OCI-LY3 (cell line): Measurements from ENCODE around the gene IER5.

Source experiments
- H2AFZ ChIP-seq: fragments of 200-600, 300-600 bp; shearing (Covaris generic); 2 replicates; pipeline ENCODE4 v1.6.0; 2014; ENCODE audit warnings: antibody characterized with exemption, low read depth, low read length
- H3K27ac ChIP-seq: fragments of 200-600, 300-600 bp; sonication (generic); 2 replicates; pipeline ENCODE4 v1.5.1; 2014; ENCODE audit warnings: mild to moderate bottlenecking, low read length, moderate library complexity, mixed read lengths
- H3K27me3 ChIP-seq: fragments of 200-600, 300-600 bp; sonication (generic); 2 replicates; pipeline ENCODE4 v1.6.1; 2014; ENCODE audit warnings: low read depth, low read length, mixed read lengths
- H3K36me3 ChIP-seq: fragments of 200-600, 300-600 bp; sonication (generic); replicated peaks from 2 replicates; pipeline ENCODE3; 2014; ENCODE audit warnings: low read depth, low read length, mixed read lengths
- H3K4me1 ChIP-seq: fragments of 300-600, 200-600 bp; sonication (generic); 2 replicates; pipeline ENCODE4 v1.6.1; 2014; ENCODE audit warnings: low read length, mixed read lengths
- H3K4me2 ChIP-seq: fragments of 200-600, 300-600 bp; sonication (generic); 2 replicates; pipeline ENCODE4 v1.6.1; 2014; ENCODE audit warnings: low read length, mixed read lengths
- H3K4me3 ChIP-seq: fragments of 300-600, 200-600 bp; sonication (generic); 2 replicates; pipeline ENCODE4 v1.5.1; 2014; ENCODE audit warnings: antibody characterized with exemption, mild to moderate bottlenecking, low read length, moderate library complexity
- H3K79me2 ChIP-seq: fragments of 300-600, 200-600 bp; shearing (Covaris generic); 2 replicates; pipeline ENCODE4 v1.6.1; 2014; ENCODE audit warnings: mild to moderate bottlenecking, low read length, mixed read lengths
- H3K9ac ChIP-seq: fragments of 300-600, 200-600 bp; shearing (Covaris generic); 2 replicates; pipeline ENCODE4 v1.6.0; 2014; ENCODE audit warnings: mild to moderate bottlenecking, low read length, moderate library complexity
- H3K9me3 ChIP-seq: fragments of 200-600, 300-600 bp; shearing (Covaris generic); 2 replicates; pipeline ENCODE4 v1.6.1; 2014; ENCODE audit warnings: low read length, mixed read lengths; ENCODE audit not compliant: insufficient read depth
- H4K20me1 ChIP-seq: fragments of 200-600, 300-600 bp; sonication (generic); 2 replicates; pipeline ENCODE4 v1.6.1; 2016; ENCODE audit warnings: low read length, mixed read lengths; ENCODE audit not compliant: insufficient read depth
- EZH2phosphoT487 ChIP-seq: fragments of 200-600 bp; shearing (Covaris generic); IDR thresholded peaks from 2 replicates; pipeline ENCODE4 v1.6.1; 2018; ENCODE audit warnings: antibody characterized with exemption, mixed run types, low read depth
- TF ChIP-seq, protein P1 (sequence below): fragments of 200-600, 300-600 bp; sonication (generic); IDR thresholded peaks from 2 replicates; pipeline ENCODE4 v1.5.1; 2014; ENCODE audit warnings: antibody characterized with exemption, low read length, low read depth

The IER5 gene

GRCh38 chr1:181095260-181095659, 6.8 kb downstream of the IER5 start:
- Histone ChIP-seq H3K27ac (peak overlapping the region; percentile 5), H3K36me3 (peaks cover 63% of the 10 kb centered on the region), H3K4me2 (peak overlapping the region; percentile 2; the same call in 1 of the 2 replicates), H3K9me3 (no peaks in the 10 kb centered on the region), H3K9ac (no peak overlapping the region), H3K79me2 (peaks cover 64% of the 10 kb centered on the region), H3K4me3 (no peak overlapping the region), H3K27me3 (no peaks in the 10 kb centered on the region), H4K20me1 (peaks cover 77% of the 10 kb centered on the region), H3K4me1 (peaks cover 85% of the 10 kb centered on the region), H2AFZ (no peak overlapping the region)
- TF ChIP-seq, protein P1, sequence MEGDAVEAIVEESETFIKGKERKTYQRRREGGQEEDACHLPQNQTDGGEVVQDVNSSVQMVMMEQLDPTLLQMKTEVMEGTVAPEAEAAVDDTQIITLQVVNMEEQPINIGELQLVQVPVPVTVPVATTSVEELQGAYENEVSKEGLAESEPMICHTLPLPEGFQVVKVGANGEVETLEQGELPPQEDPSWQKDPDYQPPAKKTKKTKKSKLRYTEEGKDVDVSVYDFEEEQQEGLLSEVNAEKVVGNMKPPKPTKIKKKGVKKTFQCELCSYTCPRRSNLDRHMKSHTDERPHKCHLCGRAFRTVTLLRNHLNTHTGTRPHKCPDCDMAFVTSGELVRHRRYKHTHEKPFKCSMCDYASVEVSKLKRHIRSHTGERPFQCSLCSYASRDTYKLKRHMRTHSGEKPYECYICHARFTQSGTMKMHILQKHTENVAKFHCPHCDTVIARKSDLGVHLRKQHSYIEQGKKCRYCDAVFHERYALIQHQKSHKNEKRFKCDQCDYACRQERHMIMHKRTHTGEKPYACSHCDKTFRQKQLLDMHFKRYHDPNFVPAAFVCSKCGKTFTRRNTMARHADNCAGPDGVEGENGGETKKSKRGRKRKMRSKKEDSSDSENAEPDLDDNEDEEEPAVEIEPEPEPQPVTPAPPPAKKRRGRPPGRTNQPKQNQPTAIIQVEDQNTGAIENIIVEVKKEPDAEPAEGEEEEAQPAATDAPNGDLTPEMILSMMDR = no peak
- no peak for TF ChIP-seq EZH2phosphoT487

GRCh38 chr1:181095763-181096184, 7.3 kb downstream of the IER5 start:
- Histone ChIP-seq H3K4me1 (peaks cover 90% of the 10 kb centered on the region), H3K27ac (peak overlapping the region; percentile 5), H2AFZ (no peak overlapping the region), H3K36me3 (peaks cover 58% of the 10 kb centered on the region), H3K4me3 (no peak overlapping the region), H3K4me2 (0 out of 2 replicates have a peak overlapping the region, but pooled peaks have one; percentile 10), H3K9ac (no peak overlapping the region), H3K27me3 (no peaks in the 10 kb centered on the region), H3K79me2 (peaks cover 60% of the 10 kb centered on the region), H3K9me3 (no peaks in the 10 kb centered on the region), H4K20me1 (peaks cover 72% of the 10 kb centered on the region)
- TF ChIP-seq, protein P1 = no peak
- TF ChIP-seq EZH2phosphoT487 = no peak

GRCh38 chr1:181097242-181097641, 8.7 kb downstream of the IER5 start:
- Histone ChIP-seq H3K4me3 (no peak overlapping the region), H3K4me1 (peaks cover 95% of the 10 kb centered on the region), H3K9ac (no peak overlapping the region), H3K9me3 (no peaks in the 10 kb centered on the region), H3K27me3 (no peaks in the 10 kb centered on the region), H3K27ac (peak overlapping the region; percentile 15; the same call in 1 of the 2 replicates), H3K79me2 (peaks cover 54% of the 10 kb centered on the region), H4K20me1 (peaks cover 57% of the 10 kb centered on the region), H2AFZ (no peak overlapping the region), H3K36me3 (peaks cover 44% of the 10 kb centered on the region), H3K4me2 (no peak overlapping the region)
- TF ChIP-seq, protein P1 = no peak
- TF ChIP-seq EZH2phosphoT487 = no peak

DNA sequence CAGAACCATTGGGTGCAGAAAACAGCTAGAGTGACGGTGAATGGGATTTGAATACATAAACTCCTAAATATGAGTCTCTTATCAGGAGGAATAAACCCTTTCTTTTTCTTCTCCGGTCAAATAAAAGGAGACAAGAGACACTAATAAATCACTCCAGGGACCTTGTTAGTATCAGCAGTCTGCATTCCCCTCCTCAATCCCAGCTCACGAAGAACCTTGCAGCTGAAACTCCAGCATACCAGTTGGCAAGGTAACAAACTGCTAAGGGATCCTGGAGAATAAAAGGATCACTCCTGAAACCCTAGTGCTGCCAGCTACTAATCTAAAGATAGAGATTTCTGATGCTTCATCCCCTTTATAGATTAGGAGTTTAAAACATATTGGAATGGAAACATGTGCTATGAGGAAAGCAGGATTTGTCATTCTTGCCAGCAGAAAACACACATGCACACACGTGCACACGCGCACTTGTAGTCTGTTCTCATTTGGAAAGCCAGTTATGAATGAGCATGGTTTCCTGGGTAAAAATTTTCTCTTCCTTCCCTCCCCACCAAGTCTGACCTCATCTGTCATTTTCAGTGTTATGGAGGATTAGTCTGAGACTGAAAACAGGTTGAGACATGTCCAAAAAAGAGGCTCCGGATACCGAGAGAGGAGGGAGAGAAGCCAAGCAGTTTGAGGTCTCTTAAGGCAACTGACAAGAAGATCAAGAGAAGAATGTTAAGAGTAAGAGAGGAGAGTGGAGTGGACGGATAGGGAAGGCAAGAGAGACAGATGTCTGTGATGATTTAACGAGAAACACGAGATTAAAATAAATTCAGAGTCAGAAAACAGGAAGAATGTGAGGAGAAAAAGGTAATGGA, 10.9 kb downstream of the IER5 start:
- Histone ChIP-seq H3K27ac (peak overlapping the region; percentile 89), H3K9ac (peak overlapping the region; percentile 62), H2AFZ (no peak overlapping the region), H3K9me3 (no peaks in the 10 kb centered on the region), H3K4me1 (peaks cover 96% of the 10 kb centered on the region), H3K4me3 (peak overlapping the region; percentile 62), H3K36me3 (peaks cover 26% of the 10 kb centered on the region), H4K20me1 (peaks cover 36% of the 10 kb centered on the region), H3K79me2 (peaks cover 34% of the 10 kb centered on the region), H3K27me3 (0 out of 2 replicates have a peak, but pooled peaks cover 5% of the 10 kb centered on the region), H3K4me2 (peak overlapping the region; percentile 85)
- TF ChIP-seq, protein P1 = no peak
- no peak for TF ChIP-seq EZH2phosphoT487
